T-helper 1 cell treated with Interleukin-12 subunit alpha and Interleukin-12 subunit beta and Interleukin-4 antibody, amounts not matched to agents 30 μg/mL and 1 μg/mL, for 36 hours (primary cell): ENCODE results near the gene DERL2.

Experiments
- H3K27ac Mint-ChIP-seq: one replicate; pipeline ENCODE4 v1.8.0; 2021; ENCODE audit warnings: mild to moderate bottlenecking, mixed read lengths
- H3K27me3 Mint-ChIP-seq: one replicate; pipeline ENCODE4 v1.8.0; 2021; ENCODE audit warnings: low read depth, mixed read lengths
- H3K36me3 Mint-ChIP-seq: one replicate; pipeline ENCODE4 v1.8.0; 2021; ENCODE audit warnings: low read depth, mixed read lengths
- H3K4me1 Mint-ChIP-seq: one replicate; pipeline ENCODE4 v1.8.0; 2021; ENCODE audit warnings: low read depth, mixed read lengths
- H3K4me3 Mint-ChIP-seq: one replicate; pipeline ENCODE4 v1.8.0; 2021; ENCODE audit warnings: mild to moderate bottlenecking, moderate library complexity, mixed read lengths
- H3K9me3 Mint-ChIP-seq: one replicate; pipeline ENCODE4 v1.8.0; 2021; ENCODE audit warnings: mixed read lengths

The DERL2 gene

GRCh38 chr17:5511401-5512225, 25.6 kb upstream of the DERL2 start:
- H3K36me3 Mint-ChIP-seq, result peaks cover 56% of the 10 kb centered on the region
- H3K27ac Mint-ChIP-seq, result peak overlapping the region; percentile 31
- peaks cover 14% of the 10 kb centered on the region for H3K4me1 Mint-ChIP-seq
- no peak overlapping the region for H3K4me3 Mint-ChIP-seq
- no peaks in the 10 kb centered on the region for H3K27me3 Mint-ChIP-seq
- H3K9me3 Mint-ChIP-seq, result peaks cover 3% of the 10 kb centered on the region

GRCh38 chr17:5510771-5511170, 24.8 kb upstream of the DERL2 start:
- H3K4me1 Mint-ChIP-seq, result peaks cover 14% of the 10 kb centered on the region
- H3K4me3 Mint-ChIP-seq, result no peak overlapping the region
- no peaks in the 10 kb centered on the region for H3K27me3 Mint-ChIP-seq
- H3K9me3 Mint-ChIP-seq, result peaks cover 3% of the 10 kb centered on the region
- peaks cover 50% of the 10 kb centered on the region for H3K36me3 Mint-ChIP-seq
- no peak overlapping the region for H3K27ac Mint-ChIP-seq

- peaks cover 3% of the 10 kb centered on the region for H3K9me3 Mint-ChIP-seq
- peaks cover 47% of the 10 kb centered on the region for H3K36me3 Mint-ChIP-seq
- peaks cover 14% of the 10 kb centered on the region for H3K4me1 Mint-ChIP-seq
- no peak overlapping the region for H3K4me3 Mint-ChIP-seq
- no peak overlapping the region for H3K27ac Mint-ChIP-seq
- no peaks in the 10 kb centered on the region for H3K27me3 Mint-ChIP-seq
These were observed 23.5 kb upstream of the DERL2 start for GRCh38 chr17:5509482-5509881.

DNA sequence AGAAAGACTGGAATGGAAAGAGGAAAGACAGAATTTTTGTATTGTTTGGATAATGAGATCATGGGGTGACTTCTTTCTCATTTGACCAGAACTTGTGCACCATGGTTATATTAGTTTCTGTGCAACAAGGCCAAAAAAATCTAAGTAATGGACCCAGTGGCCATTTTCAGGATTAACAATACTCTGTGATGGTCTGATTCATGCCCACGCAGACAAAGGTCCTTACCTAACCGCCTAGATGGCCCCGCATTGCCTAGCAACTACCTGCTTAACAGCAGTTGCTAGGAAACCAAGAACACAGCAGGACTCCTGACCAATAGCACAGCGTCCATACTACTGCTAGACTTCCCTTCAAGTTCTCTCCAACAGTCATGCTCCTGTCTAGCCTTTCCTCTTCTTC, 22.8 kb upstream of the DERL2 start:
- Mint-ChIP-seq H3K4me3 (no peak overlapping the region), H3K27ac (no peak overlapping the region), H3K36me3 (peaks cover 44% of the 10 kb centered on the region), H3K4me1 (peaks cover 11% of the 10 kb centered on the region), H3K9me3 (no peaks in the 10 kb centered on the region), H3K27me3 (no peaks in the 10 kb centered on the region)

DNA sequence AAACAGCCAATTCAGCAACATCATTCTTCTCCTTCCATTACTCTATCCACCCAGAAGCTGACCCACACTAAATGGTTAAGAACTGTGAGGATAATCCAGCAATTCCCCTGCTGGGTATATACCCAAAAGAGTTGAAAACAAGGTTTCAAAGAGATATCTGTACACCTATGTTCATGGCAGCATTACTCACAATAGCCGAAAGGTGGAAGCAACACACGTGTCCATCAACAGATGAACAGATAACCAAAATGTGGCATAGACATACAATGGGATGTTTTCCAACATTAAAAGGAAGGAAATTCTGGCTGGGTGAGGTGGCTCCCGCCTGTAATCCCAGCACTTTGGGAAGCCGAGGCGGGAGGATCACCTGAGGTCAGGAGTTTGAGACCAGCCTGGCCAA, 20.3 kb upstream of the DERL2 start:
- Mint-ChIP-seq H3K27ac (no peak overlapping the region), H3K9me3 (no peaks in the 10 kb centered on the region), H3K36me3 (peaks cover 36% of the 10 kb centered on the region), H3K4me3 (no peak overlapping the region), H3K27me3 (no peaks in the 10 kb centered on the region), H3K4me1 (peaks cover 4% of the 10 kb centered on the region)

- Mint-ChIP-seq H3K36me3 (peaks cover 35% of the 10 kb centered on the region), H3K4me1 (peaks cover 8% of the 10 kb centered on the region), H3K27ac (no peak overlapping the region), H3K9me3 (no peaks in the 10 kb centered on the region), H3K27me3 (peaks cover 3% of the 10 kb centered on the region), H3K4me3 (no peak overlapping the region)
These were observed 16.6 kb upstream of the DERL2 start for GRCh38 chr17:5502552-5502951.

GRCh38 chr17:5501685-5502084, 15.7 kb upstream of the DERL2 start:
- peaks cover 8% of the 10 kb centered on the region for H3K4me1 Mint-ChIP-seq
- peaks cover 33% of the 10 kb centered on the region for H3K36me3 Mint-ChIP-seq
- H3K27me3 Mint-ChIP-seq, result peaks cover 3% of the 10 kb centered on the region
- no peak overlapping the region for H3K27ac Mint-ChIP-seq
- H3K9me3 Mint-ChIP-seq, result no peaks in the 10 kb centered on the region
- peak overlapping the region; percentile 63 for H3K4me3 Mint-ChIP-seq

DNA sequence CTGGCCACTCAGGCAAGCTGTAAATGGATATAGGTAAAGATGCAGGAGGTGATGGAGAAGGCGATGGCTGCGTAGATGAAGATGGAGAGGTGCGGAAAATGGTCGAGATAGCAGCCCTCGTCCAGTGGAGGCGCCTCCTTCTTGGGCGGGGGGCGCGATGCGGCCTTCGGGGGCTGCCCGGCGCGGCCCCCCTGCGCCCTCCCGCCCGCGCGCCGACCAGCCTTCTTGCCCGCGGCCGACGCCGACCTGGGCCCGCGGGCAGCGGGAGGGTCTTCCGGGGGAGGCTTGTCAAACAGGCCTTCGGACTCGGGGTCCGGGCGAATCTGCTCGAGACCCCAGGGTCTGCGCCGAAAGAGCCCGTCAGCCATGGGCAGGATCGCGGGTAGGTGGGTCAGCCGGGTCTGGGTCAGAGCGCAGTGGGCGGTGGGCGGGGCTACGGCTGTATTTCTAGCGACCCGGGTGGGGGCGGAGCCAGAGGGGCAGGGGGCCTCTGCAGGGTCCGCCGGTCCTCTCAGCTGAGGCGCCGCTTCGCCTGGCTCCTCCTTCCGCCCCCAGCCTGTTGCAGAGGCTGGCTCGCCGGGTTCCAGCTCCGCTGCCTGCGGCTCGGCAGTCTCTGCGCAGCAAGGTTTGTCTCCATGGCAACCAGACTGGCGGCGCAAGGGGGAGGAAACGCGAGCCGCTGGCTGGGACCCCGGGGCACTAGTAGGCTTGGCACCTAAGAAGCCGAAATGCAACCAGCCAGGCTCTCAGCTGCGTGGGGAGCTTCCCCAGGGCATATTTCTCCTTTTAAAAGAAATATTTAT, 14.8 kb upstream of the DERL2 start:
- peak overlapping the region; percentile 87 for H3K4me3 Mint-ChIP-seq
- peaks cover 32% of the 10 kb centered on the region for H3K36me3 Mint-ChIP-seq
- H3K27me3 Mint-ChIP-seq, result peaks cover 3% of the 10 kb centered on the region

GRCh38 chr17:5500247-5500588, 14.2 kb upstream of the DERL2 start:
- H3K4me3 Mint-ChIP-seq, result peak overlapping the region; percentile 87
- H3K4me1 Mint-ChIP-seq, result peaks cover 8% of the 10 kb centered on the region
- peaks cover 26% of the 10 kb centered on the region for H3K36me3 Mint-ChIP-seq
- peak overlapping the region; percentile 4 for H3K27ac Mint-ChIP-seq
- H3K9me3 Mint-ChIP-seq, result no peaks in the 10 kb centered on the region
- peaks cover 3% of the 10 kb centered on the region for H3K27me3 Mint-ChIP-seq

More for the DNA sequence above, 14.8 kb upstream of the DERL2 start:
- no peaks in the 10 kb centered on the region for H3K9me3 Mint-ChIP-seq
- peaks cover 8% of the 10 kb centered on the region for H3K4me1 Mint-ChIP-seq
- H3K27ac Mint-ChIP-seq, result peak overlapping the region; percentile 4

- Mint-ChIP-seq H3K4me3 (peak overlapping the region; percentile 87), H3K27ac (no peak overlapping the region), H3K36me3 (peaks cover 25% of the 10 kb centered on the region)
These were observed 13.7 kb upstream of the DERL2 start for GRCh38 chr17:5499476-5500231.

DNA sequence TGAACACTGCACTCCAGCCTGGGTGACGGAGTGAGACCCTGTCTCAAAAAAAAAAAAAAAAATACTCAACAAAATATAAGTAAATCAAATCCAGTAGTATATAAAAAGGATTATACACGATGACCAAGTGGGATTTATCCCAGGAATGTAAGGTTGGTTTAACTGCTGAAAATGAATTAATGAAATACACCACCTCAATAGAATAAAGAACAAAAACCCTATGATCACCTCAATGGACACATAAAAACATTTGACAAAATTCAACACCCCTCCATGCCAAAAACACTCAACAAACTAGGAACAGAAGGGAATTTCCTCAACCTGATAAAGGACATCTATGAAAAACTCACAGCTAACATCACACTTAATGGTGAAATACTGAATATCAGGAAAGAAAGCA, 7.0 kb upstream of the DERL2 start:
- no peak overlapping the region for H3K27ac Mint-ChIP-seq
- H3K9me3 Mint-ChIP-seq, result peaks cover 5% of the 10 kb centered on the region
- peaks cover 4% of the 10 kb centered on the region for H3K4me1 Mint-ChIP-seq
- H3K36me3 Mint-ChIP-seq, result peaks cover 23% of the 10 kb centered on the region
- no peaks in the 10 kb centered on the region for H3K27me3 Mint-ChIP-seq
- no peak overlapping the region for H3K4me3 Mint-ChIP-seq

More at GRCh38 chr17:5499476-5500231, 13.7 kb upstream of the DERL2 start:
- H3K9me3 Mint-ChIP-seq, result no peaks in the 10 kb centered on the region
- H3K27me3 Mint-ChIP-seq, result peaks cover 3% of the 10 kb centered on the region
- H3K4me1 Mint-ChIP-seq, result peaks cover 8% of the 10 kb centered on the region

GRCh38 chr17:5488752-5489151, 2.8 kb upstream of the DERL2 start:
- H3K4me3 Mint-ChIP-seq, result peak overlapping the region; percentile 97
- H3K9me3 Mint-ChIP-seq, result peaks cover 5% of the 10 kb centered on the region
- peaks cover 22% of the 10 kb centered on the region for H3K4me1 Mint-ChIP-seq
- H3K27me3 Mint-ChIP-seq, result no peaks in the 10 kb centered on the region
- H3K36me3 Mint-ChIP-seq, result peaks cover 40% of the 10 kb centered on the region
- no peak overlapping the region for H3K27ac Mint-ChIP-seq

- H3K4me3 Mint-ChIP-seq, result peak within 1 kb of the TSS; percentile 97
- peaks cover 45% of the 10 kb centered on the region for H3K36me3 Mint-ChIP-seq
- peak within 1 kb of the TSS; percentile 98 for H3K27ac Mint-ChIP-seq
- H3K4me1 Mint-ChIP-seq, result peaks cover 30% of the 10 kb centered on the region
- no peaks in the 10 kb centered on the region for H3K9me3 Mint-ChIP-seq
- H3K27me3 Mint-ChIP-seq, result no peaks in the 10 kb centered on the region
These were observed 487 bp upstream of the DERL2 start, which contains the start of gene MIS12 for GRCh38 chr17:5486206-5487124. MIS12 (plus strand) TSS chr17:5486566; CDS start chr17:5488863, 2,297 bp downstream.
